ENCODE data around the gene OS9.

Gene OS9

GRCh38 chr12:57724003-57724935, 30.3 kb downstream of the OS9 start:
- no peak for DNase-seq

GRCh38 chr12:57724936-57725740, 31.2 kb downstream of the OS9 start:
- no peak for DNase-seq

- no peak for DNase-seq
Measured at GRCh38 chr12:57725851-57726150, 31.9 kb downstream of the OS9 start.

DNA sequence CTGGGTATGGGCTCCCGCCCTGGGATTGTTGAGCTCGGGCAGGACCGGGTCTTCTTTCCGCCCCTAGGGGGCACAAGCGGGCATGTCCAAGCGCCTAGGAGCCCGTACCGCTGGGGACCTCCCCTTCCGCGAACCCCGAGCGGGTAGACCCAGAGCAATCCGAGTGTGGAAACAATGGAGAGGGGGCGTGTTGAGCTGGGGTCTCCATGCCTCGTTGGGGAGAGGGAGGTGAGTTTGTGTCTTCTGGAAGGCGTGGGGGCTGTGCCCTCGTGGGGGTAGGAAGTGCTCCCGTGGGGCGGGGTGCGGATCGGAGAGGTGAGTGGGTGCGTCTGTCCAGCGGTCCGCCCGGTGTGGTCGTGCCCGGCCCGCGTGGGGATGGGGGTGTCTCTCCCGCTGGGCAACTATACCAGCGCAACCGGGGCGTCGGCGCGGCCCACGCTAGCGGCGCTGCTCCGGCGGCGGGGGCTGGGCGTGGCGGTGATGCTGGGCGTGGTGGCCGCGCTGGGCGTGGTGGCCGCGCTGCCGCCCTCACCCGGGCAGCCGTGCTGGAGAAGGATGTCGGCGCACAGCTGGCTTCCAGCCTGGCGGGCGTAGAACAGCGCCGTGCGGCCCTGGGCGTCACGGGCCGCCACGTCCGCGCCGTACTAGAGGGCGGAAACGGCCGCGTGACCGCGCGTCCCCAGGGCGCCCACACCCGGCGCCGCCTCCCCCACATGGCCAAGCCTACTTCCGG, 32.4 kb downstream of the OS9 start:
- peak; percentile 93 for DNase-seq

- DNase-seq = no peak
Measured at GRCh38 chr12:57726884-57727757, 33.2 kb downstream of the OS9 start.

GRCh38 chr12:57727758-57728395, 33.9 kb downstream of the OS9 start:
- DNase-seq = no peak

GRCh38 chr12:57729321-57729844, 35.5 kb downstream of the OS9 start:
- DNase-seq = no peak

GRCh38 chr12:57730336-57731067, 36.6 kb downstream of the OS9 start:
- DNase-seq = peak; percentile 43

DNA sequence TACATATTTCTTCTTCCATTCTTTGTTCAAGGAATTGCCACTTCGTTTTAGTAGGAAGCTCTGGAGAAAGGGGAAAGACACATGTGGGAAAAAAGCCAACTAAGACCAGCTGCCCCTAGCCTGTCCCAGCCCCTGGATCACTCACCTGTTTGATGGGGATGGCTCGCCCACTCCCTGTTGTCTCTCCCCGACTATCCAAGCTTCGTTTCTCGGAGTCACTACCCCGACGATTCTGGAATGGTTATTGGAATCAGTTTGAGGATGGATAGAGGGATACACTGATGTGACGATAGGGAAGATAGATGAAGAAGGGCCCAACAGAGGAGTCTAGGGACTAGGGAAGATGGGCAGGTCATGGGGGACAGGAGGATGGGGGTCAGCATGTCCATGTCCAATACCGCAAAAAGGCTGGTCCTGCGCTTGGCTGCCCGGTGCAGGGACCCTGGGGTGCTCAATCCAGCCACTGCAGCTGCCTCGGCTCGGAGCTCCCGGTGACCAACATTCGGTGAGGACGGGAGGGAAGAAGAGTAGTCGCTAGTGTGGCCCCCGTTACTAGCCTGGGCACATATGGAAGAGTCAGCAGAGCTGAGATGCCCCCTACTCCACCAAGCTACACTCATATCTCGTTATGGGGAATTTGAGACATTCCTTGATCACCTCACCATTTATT, 37.6 kb downstream of the OS9 start:
- DNase-seq = no peak

GRCh38 chr12:57732270-57732669, 38.3 kb downstream of the OS9 start:
- DNase-seq = no peak

DNA sequence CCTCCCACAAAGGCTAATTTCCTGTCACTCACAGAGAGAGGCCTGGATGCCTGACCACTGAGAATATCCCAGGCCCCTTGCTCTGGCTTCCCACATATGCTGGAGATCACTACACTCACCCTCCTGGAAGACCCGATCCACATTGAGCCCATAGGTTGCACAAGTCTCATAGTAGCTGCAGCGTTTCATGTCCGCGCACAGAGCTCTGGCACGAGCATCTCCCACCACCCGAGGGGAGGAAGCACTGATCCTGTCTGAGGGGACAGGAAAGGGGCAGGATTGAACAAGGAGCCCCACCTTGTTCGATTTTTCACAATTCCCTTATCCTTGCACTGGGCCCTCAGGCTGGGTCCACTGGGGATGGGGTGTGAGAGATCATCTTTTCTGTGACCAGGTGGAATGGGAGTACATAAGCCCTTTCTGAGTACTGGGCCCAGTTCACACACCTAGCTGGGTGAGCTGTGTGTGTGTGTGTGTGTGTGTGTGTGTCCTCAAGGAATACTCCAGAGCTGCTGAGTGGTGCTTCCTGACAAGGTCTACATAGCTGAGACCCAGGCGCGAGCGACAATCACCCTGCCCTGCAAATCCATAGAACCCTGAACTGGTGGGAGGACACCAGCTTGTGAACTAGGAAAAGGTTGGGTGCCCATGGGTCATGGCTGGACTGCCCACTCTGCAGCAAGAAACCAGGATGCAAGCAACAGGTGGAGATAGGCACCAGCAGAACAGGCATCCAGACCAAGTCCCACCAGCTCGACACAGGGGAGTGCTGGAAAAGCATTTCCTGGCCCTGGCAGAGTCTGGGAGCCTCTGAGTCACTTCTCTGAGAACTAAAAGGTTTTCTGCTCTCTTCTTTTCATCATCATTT, 39.0 kb downstream of the OS9 start:
- no peak for DNase-seq

- DNase-seq = no peak
Measured at GRCh38 chr12:57733928-57734327, 40.0 kb downstream of the OS9 start.

DNA sequence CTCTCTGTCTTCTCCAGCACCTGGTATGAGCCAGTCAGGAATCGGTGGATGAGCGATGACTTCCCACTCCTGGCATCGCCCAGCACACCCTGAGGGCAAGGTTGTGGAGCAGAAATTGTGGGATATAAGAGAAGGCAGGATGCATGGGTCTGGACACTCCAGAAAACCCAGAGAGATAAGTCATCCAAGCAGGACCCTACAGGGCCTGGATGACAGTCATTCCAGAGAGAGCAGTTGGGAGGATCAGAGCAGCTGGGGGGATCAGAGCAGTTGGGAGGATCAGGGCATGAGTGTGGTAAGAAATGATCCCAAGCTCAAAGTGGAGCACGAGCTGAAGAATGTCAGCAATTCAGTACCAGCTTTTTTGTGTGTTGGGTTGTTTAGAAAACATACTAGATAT, 40.7 kb downstream of the OS9 start:
- DNase-seq = no peak

DNA sequence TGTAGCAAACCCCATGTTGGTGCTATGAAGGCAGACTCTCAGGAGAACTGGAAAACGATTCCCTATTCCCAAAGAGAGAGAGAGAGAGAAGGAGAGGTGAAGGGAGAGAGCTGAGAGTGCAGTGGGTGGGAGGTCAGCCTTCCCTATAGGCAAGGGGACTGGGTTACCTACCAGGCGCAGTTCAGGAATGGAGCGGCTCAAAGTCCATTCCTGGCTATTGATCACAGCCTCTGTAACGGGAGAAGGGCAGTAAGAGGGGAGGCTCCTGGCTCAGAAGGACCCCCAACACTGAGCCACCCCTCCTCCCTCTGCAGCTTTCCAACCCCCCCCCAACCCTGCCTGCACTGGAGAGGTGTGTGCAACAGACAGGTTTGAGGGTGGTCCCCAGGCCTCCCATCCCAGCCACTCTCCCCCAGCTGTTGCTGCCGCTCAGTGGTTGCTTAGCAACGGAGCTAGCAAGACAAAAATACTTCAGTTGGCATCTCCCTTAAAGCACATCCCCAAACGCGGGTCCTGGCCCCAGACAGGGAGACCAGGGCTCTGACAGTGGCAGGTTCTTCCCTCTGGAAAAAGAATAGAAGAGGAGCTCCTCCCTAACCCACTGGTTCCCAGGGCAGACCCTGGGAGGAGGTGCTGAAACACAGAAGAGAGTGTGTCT, 41.4 kb downstream of the OS9 start:
- peak; percentile 44 for DNase-seq

DNA sequence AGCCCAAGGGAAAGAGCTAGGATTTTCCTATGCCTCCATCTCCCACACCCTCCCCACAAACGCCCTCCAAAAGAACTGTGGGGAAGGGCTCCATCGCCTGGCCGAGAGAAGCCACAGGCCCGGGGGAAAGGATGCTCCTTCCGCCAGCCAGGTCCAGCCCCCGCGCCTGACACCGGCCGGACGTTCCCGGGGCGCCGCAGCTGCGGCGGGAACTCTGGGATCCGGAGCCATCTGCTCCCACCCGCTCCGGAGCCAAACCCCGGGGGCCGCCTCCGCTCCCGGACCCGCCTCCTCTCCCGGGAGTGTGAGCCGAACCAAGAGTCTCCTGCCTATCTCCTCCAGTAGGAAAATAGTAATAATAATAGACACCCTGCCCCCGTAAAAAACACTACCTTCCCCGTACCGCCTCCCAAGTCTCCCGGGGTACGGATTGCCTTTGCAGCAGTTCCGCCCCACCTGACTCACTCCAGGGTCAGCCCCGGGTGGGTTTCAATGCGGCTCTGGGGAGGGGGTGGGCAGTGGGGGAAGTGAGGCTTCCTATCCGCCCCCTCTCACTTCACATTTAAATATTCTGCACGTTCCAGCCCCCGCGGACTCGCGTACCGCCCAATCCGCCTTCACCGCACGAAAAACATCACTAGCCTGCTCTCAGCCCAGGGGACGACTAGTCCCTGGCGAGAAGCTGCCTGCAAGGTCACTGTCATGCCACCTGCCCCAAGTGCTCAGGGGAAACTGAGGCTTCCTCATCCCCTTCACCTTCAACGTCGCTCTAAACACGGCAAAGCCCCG, 42.2 kb downstream of the OS9 start:
- peak; percentile 77 for DNase-seq

DNA sequence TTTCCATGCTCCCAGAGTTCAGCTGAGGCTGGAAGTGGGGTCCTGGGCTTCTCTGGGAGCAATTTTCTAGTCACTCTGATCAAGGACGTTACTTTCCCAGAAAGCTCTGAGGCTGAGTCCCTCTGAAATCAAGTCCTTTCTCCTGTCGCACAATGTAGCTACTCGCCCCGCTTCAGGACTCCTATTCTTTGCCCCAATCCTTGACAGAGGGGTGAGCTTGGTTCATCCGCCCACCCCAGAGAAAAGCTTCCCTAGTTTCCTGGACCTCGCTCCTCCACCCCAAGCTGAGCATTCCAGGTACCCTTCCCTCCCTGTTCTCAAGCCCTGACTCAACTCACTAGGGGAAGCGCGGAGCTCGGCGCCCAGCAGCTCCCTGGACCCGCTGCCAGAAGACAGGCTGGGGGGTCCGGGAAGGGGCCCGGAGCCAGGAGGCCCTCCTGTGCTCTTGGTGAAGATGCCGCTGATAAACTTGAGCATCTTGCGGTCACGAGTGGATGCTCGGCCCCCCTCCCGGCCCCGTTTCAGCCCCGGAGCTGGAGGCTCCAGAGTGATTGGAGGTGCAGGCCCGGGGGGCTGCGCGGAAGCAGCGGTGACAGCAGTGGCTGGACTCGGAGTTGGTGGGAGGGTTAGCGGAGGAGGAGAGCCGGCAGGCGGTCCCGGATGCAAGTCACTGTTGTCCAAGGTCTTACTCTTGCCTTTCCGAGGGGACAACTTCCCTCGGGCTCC, 43.0 kb downstream of the OS9 start:
- peak; percentile 45 for DNase-seq
